Measurements from ENCODE around the gene LMCD1. TPM values are rescaled to one million over a fixed set of nuclear protein-coding genes. Genes with fewer than 3 reads are reported as not detected.

The LMCD1 gene
- polyA plus RNA-seq, 1 of the 3 experiments (the other 2 are of a cell fraction) = 23.6 TPM

GRCh38 chr3:8604988-8605387, 103.4 kb downstream of the LMCD1 start (continued):
- no peak for TF ChIP-seq TEAD4 (IDR thresholded peaks at IDR 0.05; ENCODE audit: borderline replicate concordance, insufficient read depth)
- TF ChIP-seq RFX5 (IDR thresholded peaks at IDR 0.05; ENCODE audit: low read length) = no peak
- TF ChIP-seq USF2 (IDR thresholded peaks at IDR 0.05; ENCODE audit: borderline replicate concordance, low read depth, low read length) = no peak

GRCh38 chr3:8606701-8607231, 105.1 kb downstream of the LMCD1 start:
- peak; percentile 51 for DNase-seq
- Histone ChIP-seq H3K36me3 (replicated peaks in 1 of 2; ENCODE audit: control insufficient read depth in 1 of 2, insufficient read depth in 2 of 2, low read length in 1 of 2) (no peaks in the 10 kb centered on the region), H3K79me2 (ENCODE audit: insufficient read depth) (no peaks in the 10 kb centered on the region), H3K4me2 (no peak overlapping the region), H2AFZ (ENCODE audit: low read depth) (no peak overlapping the region), H3K9ac (no peak overlapping the region), H3K27ac (ENCODE audit: low read depth in 2 of 2, low read length in 1 of 2) (peak overlapping the region in 1 of 2 experiments; percentile 97; a peak in 2 of 4 replicates), H3K4me1 (ENCODE audit: control insufficient read depth in 1 of 2, insufficient read depth in 2 of 2, low read depth in 1 of 2, low read length in 1 of 2) (peaks cover 5 to 44% of the 10 kb centered on the region in 2 experiments; a peak in 3 of 4 replicates), H4K20me1 (ENCODE audit: insufficient read depth) (no peaks in the 10 kb centered on the region), H3K4me3 (ENCODE audit: low read depth in 2 of 2, low read length in 1 of 2) (no peak overlapping the region), H3F3A (replicated peaks; ENCODE audit: insufficient read depth) (no peaks in the 10 kb centered on the region), H3K9me2 (no peaks in the 10 kb centered on the region), H3K27me3 (ENCODE audit: insufficient read depth) (no peaks in the 10 kb centered on the region), H3K9me3 (no peaks in the 10 kb centered on the region)
- CTCF ChIA-PET = interaction anchor here (0.8 to 7.5 kb wide), 20 partner anchors 13 to 1816 kb away, joined by 3 to 76 read pairs (median 5); partner anchors contain the start of gene LMCD1
- WGBS (ENCODE audit: low lambda C conversion rate) = 35% methylated on average over 7 of the region's 7 CpGs
- TF ChIP-seq TEAD4 (IDR thresholded peaks at IDR 0.05; ENCODE audit: borderline replicate concordance, insufficient read depth) (no peak), RCOR1 (IDR thresholded peaks at IDR 0.05; ENCODE audit: low read length) (peak; percentile 43; the same call in 1 of the 2 replicates)
- POLR2A ChIA-PET = interaction anchor here (1.4 kb wide), 1 partner anchor 105 kb away, joined by 7 read pairs; the partner anchor contains the start of gene LMCD1

- Histone ChIP-seq H3K4me1 (ENCODE audit: control insufficient read depth in 1 of 2, insufficient read depth in 2 of 2, low read depth in 1 of 2, low read length in 1 of 2) (peaks cover 5 to 44% of the 10 kb centered on the region in 2 experiments; a peak in 3 of 4 replicates), H4K20me1 (ENCODE audit: insufficient read depth) (no peaks in the 10 kb centered on the region), H3K4me3 (ENCODE audit: low read depth in 2 of 2, low read length in 1 of 2) (no peak overlapping the region), H3K4me2 (no peak overlapping the region), H3K9ac (no peak overlapping the region), H3K9me2 (no peaks in the 10 kb centered on the region), H3K9me3 (no peaks in the 10 kb centered on the region), H3K79me2 (ENCODE audit: insufficient read depth) (no peaks in the 10 kb centered on the region), H3F3A (replicated peaks; ENCODE audit: insufficient read depth) (no peaks in the 10 kb centered on the region), H3K27me3 (ENCODE audit: insufficient read depth) (no peaks in the 10 kb centered on the region), H3K36me3 (replicated peaks in 1 of 2; ENCODE audit: control insufficient read depth in 1 of 2, insufficient read depth in 2 of 2, low read length in 1 of 2) (no peaks in the 10 kb centered on the region), H2AFZ (ENCODE audit: low read depth) (no peak overlapping the region), H3K27ac (ENCODE audit: low read depth in 2 of 2, low read length in 1 of 2) (peak overlapping the region in 1 of 2 experiments; percentile 97; a peak in 2 of 4 replicates)
- POLR2A ChIA-PET = interaction anchor here (0.5 to 1.4 kb wide), 2 partner anchors 106 to 164 kb away, joined by 3 to 7 read pairs; partner anchors contain the start of gene LMCD1
- CTCF ChIA-PET = interaction anchor here (0.6 to 7.5 kb wide), 33 partner anchors 11 to 1816 kb away, joined by 3 to 76 read pairs (median 4); partner anchors contain the start of gene LMCD1
- 33% methylated on average over 3 of the region's 7 CpGs for WGBS (ENCODE audit: low lambda C conversion rate)
- peak; percentile 82 for DNase-seq
- no peak for TF ChIP-seq GABPA (IDR thresholded peaks at IDR 0.05; ENCODE audit: low read depth)
- TF ChIP-seq FOXJ3 (CRISPR knock-in tag; IDR thresholded peaks at IDR 0.05) = no peak
- TF ChIP-seq CTCF (IDR thresholded peaks at IDR 0.05) = peak; percentile 66
- TF ChIP-seq RFX5 (IDR thresholded peaks at IDR 0.05; ENCODE audit: low read length) = no peak
- no peak for TF ChIP-seq MAX (IDR thresholded peaks at IDR 0.05; ENCODE audit: low read depth)
- TF ChIP-seq IRF3 (IDR thresholded peaks at IDR 0.05; ENCODE audit: low read depth, low read length) = no peak
- TF ChIP-seq FOSL2 (IDR thresholded peaks at IDR 0.05; ENCODE audit: borderline replicate concordance, low read depth) = no peak
- no peak for TF ChIP-seq NFIC (IDR thresholded peaks at IDR 0.05; ENCODE audit: borderline replicate concordance)
- TF ChIP-seq ZBTB33 (IDR thresholded peaks at IDR 0.05; ENCODE audit: borderline replicate concordance, low read depth) = no peak
- TF ChIP-seq EP300 (IDR thresholded peaks at IDR 0.05; ENCODE audit: borderline replicate concordance in 1 of 2, low read depth in 1 of 2, low read length in 1 of 2) = peak in 1 of 2 experiments; percentile 78; a peak in 2 of 4 replicates
- TF ChIP-seq RCOR1 (IDR thresholded peaks at IDR 0.05; ENCODE audit: low read length) = peak; percentile 67
These were observed 105.8 kb downstream of the LMCD1 start for GRCh38 chr3:8607234-8608040.
